Loucy (cell line): Measurements from ENCODE around the gene MYH3.

Source experiments
- H2AFZ ChIP-seq: fragments of 200-600 bp; sonication (generic); 2 replicates; pipeline ENCODE4 v1.6.0; 2016; ENCODE audit warnings: antibody characterized with exemption, mild to moderate bottlenecking, low read length, moderate library complexity
- H3F3A ChIP-seq: fragments of 200-600 bp; 2 replicates; pipeline ENCODE4 v1.6.0; 2016; ENCODE audit warnings: antibody characterized with exemption, low read depth, mild to moderate bottlenecking
- H3K27me3 ChIP-seq: fragments of 200-600 bp; sonication (generic); 2 replicates; pipeline ENCODE4 v1.6.1; 2014; ENCODE audit warnings: low read length, mild to moderate bottlenecking; ENCODE audit not compliant: insufficient read depth, poor library complexity, severe bottlenecking
- H3K36me3 ChIP-seq: fragments of 200-600 bp; sonication (generic); 2 replicates; pipeline ENCODE4 v1.6.1; 2016; ENCODE audit warnings: low read length; ENCODE audit not compliant: insufficient read depth
- H3K4me1 ChIP-seq: fragments of 200-600 bp; sonication (generic); 2 replicates; pipeline ENCODE4 v1.5.1; 2014; ENCODE audit warnings: low read length, mild to moderate bottlenecking; ENCODE audit not compliant: insufficient read depth, poor library complexity, severe bottlenecking
- H3K4me2 ChIP-seq: fragments of 200-600 bp; sonication (generic); 2 replicates; pipeline ENCODE4 v1.6.0; 2014; ENCODE audit warnings: antibody characterized with exemption, low read length, low read depth, mild to moderate bottlenecking; ENCODE audit not compliant: poor library complexity, severe bottlenecking
- H3K4me3 ChIP-seq: fragments of 200-600 bp; sonication (generic); 2 replicates; pipeline ENCODE4 v1.5.1; 2014; ENCODE audit warnings: low read length, mild to moderate bottlenecking, mixed read lengths; ENCODE audit not compliant: poor library complexity, severe bottlenecking
- H3K79me2 ChIP-seq: fragments of 200-600 bp; sonication (generic); 2 replicates; pipeline ENCODE4 v1.6.1; 2014; ENCODE audit warnings: low read length; ENCODE audit not compliant: insufficient read depth
- H3K9ac ChIP-seq: fragments of 200-600 bp; sonication (generic); 2 replicates; pipeline ENCODE4 v1.6.0; 2014; ENCODE audit warnings: mild to moderate bottlenecking, low read depth, low read length, moderate library complexity; ENCODE audit not compliant: poor library complexity, severe bottlenecking
- H3K9me2 ChIP-seq: fragments of 200-600 bp; sonication (generic); replicated peaks from 2 replicates; pipeline ENCODE4 v1.6.1; 2016; ENCODE audit warnings: low read depth, low read length, mixed read lengths
- H3K9me3 ChIP-seq: fragments of 200-600 bp; sonication (generic); 2 replicates; pipeline ENCODE4 v1.6.1; 2014; ENCODE audit warnings: mild to moderate bottlenecking, antibody characterized with exemption, low read length, low read depth; ENCODE audit not compliant: insufficient read depth
- H4K20me1 ChIP-seq: fragments of 200-600 bp; sonication (generic); 2 replicates; pipeline ENCODE4 v1.6.0; 2014; ENCODE audit warnings: antibody characterized with exemption, low read length, mild to moderate bottlenecking; ENCODE audit not compliant: insufficient read depth, poor library complexity, severe bottlenecking
- CTCF ChIP-seq: fragments of 200-600 bp; sonication (generic); conservative IDR thresholded peaks from 2 replicates; pipeline ENCODE4 v1.5.1; 2014; ENCODE audit warnings: mild to moderate bottlenecking, antibody characterized with exemption, low read length
- EZH2phosphoT487 ChIP-seq: fragments of 200-600 bp; IDR thresholded peaks from 2 replicates; pipeline ENCODE4 v1.6.1; 2018; ENCODE audit warnings: antibody characterized with exemption, mild to moderate bottlenecking, moderate library complexity, borderline replicate concordance

Gene MYH3

GRCh38 chr17:10608244-10608643 is 48.9 kb downstream of the MYH3 start:
- Histone ChIP-seq H3K9me2 (no peaks in the 10 kb centered on the region), H3K4me1 (no peaks in the 10 kb centered on the region), H3K79me2 (no peaks in the 10 kb centered on the region), H3F3A (no peaks in the 10 kb centered on the region), H3K9ac (no peak overlapping the region), H2AFZ (no peak overlapping the region), H3K27me3 (no peaks in the 10 kb centered on the region), H3K4me2 (no peak overlapping the region), H3K4me3 (no peak overlapping the region), H3K9me3 (no peaks in the 10 kb centered on the region), H4K20me1 (no peaks in the 10 kb centered on the region), H3K36me3 (no peaks in the 10 kb centered on the region)
- no peak for TF ChIP-seq CTCF
- no peak for TF ChIP-seq EZH2phosphoT487

GRCh38 chr17:10606110-10606509 is 51.0 kb downstream of the MYH3 start:
- H3K4me2 ChIP-seq: no peak overlapping the region
- TF ChIP-seq CTCF: no peak
- no peak for TF ChIP-seq EZH2phosphoT487

GRCh38 chr17:10605221-10605783 is 51.8 kb downstream of the MYH3 start:
- H3K36me3 ChIP-seq: no peaks in the 10 kb centered on the region
- TF ChIP-seq CTCF: no peak
- TF ChIP-seq EZH2phosphoT487: no peak
- H3K9me2 ChIP-seq: no peaks in the 10 kb centered on the region

More at GRCh38 chr17:10606110-10606509, 51.0 kb downstream of the MYH3 start:
- H3K9me2 ChIP-seq: no peaks in the 10 kb centered on the region
- no peak overlapping the region for H2AFZ ChIP-seq
- H3K9ac ChIP-seq: no peak overlapping the region
- H3F3A ChIP-seq: no peaks in the 10 kb centered on the region
- no peaks in the 10 kb centered on the region for H3K4me1 ChIP-seq
- H3K9me3 ChIP-seq: no peaks in the 10 kb centered on the region
- no peaks in the 10 kb centered on the region for H3K36me3 ChIP-seq
- no peaks in the 10 kb centered on the region for H3K79me2 ChIP-seq
- H4K20me1 ChIP-seq: no peaks in the 10 kb centered on the region
- no peaks in the 10 kb centered on the region for H3K27me3 ChIP-seq
- H3K4me3 ChIP-seq: no peak overlapping the region

More at GRCh38 chr17:10605221-10605783, 51.8 kb downstream of the MYH3 start:
- no peaks in the 10 kb centered on the region for H4K20me1 ChIP-seq
- no peaks in the 10 kb centered on the region for H3K4me1 ChIP-seq
- no peak overlapping the region for H3K4me3 ChIP-seq
- no peaks in the 10 kb centered on the region for H3F3A ChIP-seq
- H2AFZ ChIP-seq: no peak overlapping the region
- H3K4me2 ChIP-seq: no peak overlapping the region
- H3K79me2 ChIP-seq: no peaks in the 10 kb centered on the region
- H3K27me3 ChIP-seq: no peaks in the 10 kb centered on the region
- no peaks in the 10 kb centered on the region for H3K9me3 ChIP-seq
- H3K9ac ChIP-seq: no peak overlapping the region
